Stimulated activated CD8-positive, alpha-beta memory T cell treated with anti-CD3 and anti-CD28 coated beads, Interleukin-12 subunit alpha, Interleukin-12 subunit beta, amount 100 ng/mL, for 1 hour (primary cell): ENCODE data around the gene ITGB8.
"Not testable (repeated sequence)": the region's sequence is repeated elsewhere in the genome, so short reads cannot be mapped to it uniquely, and the experiment has no call there.

ENCODE experiments used
- DNase-seq: peaks from one replicate; pipeline ENCODE4 v3.0.0-alpha.2; 2020; ENCODE audit warnings: low read depth

Gene ITGB8

DNA sequence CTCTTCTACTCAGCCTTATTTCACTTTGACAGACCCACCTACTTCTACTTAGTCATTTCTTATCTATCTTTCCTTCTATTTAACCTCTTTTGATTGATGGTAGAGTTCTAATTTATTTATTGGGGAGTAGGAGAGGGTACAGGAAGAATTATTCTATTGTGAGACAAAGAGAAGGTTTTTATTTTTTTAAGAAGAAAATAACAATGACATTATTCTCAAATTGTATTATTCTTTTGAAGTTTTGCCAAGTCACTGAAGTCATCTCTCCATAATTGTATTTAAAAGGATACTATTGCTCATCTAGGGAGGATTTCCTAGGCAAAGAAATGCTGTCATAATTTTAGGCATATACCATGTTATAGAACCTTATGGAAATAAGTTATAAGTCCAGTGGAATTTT is 52.7 kb downstream of the ITGB8 start:
- no peak for DNase-seq

GRCh38 chr7:20385126-20385525 is 54.4 kb downstream of the ITGB8 start:
- no peak for DNase-seq

DNA sequence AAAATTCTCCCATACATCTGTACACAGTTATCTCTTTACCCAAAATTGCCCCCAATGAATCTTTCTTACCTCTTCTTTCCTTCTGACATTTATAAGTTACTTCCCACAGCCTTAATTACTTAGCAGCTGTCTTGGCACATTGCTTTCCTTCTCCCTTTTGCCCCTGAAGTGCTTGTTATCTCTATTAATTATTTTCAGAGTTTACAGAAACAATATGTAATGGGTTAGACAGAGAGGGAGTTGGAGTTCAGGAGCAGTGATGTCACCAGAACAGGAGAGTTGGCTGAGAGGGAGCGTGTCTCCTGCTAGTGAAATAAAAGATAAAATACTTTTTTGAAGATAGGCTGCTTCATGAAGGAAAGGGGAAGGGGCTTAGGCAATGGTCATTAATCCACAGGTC is 57.4 kb downstream of the ITGB8 start:
- no peak for DNase-seq

DNA sequence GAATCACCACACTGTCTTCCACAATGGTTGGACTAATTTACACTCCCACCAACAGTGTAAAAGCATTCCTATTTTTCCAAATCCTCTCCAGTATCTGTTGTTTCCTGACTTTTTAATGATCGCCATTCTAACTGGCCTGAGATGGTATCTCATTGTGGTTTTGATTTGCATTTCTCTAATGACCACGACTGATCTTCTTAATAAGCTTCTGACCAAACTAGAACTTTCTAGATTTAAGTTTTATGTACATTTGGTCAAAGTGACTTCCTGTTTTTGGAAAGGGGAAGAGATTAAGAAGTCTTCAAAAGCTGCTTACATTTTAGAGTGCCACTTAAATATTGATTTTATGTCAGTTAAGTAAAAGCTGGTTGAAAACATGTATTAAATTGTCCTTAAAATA is 58.5 kb downstream of the ITGB8 start:
- not testable (repeated sequence) for DNase-seq

GRCh38 chr7:20393021-20393610 is 62.4 kb downstream of the ITGB8 start:
- no peak for DNase-seq

- no peak for DNase-seq
Observed at GRCh38 chr7:20393616-20394015, 62.9 kb downstream of the ITGB8 start.

DNA sequence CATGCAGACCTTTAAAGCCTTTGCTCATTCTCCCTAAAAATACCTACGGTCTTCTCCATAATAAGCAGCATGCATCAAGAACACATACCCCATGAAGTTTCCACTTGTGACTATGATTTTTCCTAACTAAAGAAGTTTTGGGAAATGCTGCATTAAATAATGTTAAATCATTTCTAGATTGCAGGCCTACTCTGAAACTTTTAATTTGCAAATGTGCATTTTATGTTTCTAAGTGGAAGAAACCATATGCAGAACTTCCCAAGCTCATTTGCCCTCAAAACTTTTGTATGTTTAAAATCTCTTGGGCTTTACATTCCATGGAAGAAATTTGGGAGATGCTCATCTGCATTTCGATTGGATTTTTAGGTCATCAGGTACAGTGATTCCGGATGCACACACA is 63.6 kb downstream of the ITGB8 start:
- no peak for DNase-seq

- DNase-seq = no peak
Observed at GRCh38 chr7:20395104-20395503, 64.4 kb downstream of the ITGB8 start.

GRCh38 chr7:20395511-20395910 is 64.8 kb downstream of the ITGB8 start:
- DNase-seq = no peak

DNA sequence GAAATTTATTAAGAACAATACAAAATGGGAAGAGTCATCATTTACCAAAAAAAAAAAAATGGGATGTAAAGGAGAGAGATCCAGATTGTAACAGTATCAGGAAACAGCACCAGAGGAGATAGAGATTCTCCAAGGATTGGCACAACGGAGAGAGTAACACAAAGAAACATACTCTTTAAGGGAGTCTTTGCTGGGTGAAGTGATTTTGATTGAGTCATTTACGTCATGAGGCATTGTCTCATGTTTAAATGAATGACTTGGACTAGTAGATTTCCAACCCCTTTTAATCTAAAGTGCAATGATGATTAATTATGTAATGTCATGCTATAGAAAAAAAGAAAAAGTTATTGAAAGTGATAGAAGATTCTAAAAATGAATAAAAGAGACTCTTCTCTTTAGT is 68.8 kb downstream of the ITGB8 start:
- no peak for DNase-seq

DNA sequence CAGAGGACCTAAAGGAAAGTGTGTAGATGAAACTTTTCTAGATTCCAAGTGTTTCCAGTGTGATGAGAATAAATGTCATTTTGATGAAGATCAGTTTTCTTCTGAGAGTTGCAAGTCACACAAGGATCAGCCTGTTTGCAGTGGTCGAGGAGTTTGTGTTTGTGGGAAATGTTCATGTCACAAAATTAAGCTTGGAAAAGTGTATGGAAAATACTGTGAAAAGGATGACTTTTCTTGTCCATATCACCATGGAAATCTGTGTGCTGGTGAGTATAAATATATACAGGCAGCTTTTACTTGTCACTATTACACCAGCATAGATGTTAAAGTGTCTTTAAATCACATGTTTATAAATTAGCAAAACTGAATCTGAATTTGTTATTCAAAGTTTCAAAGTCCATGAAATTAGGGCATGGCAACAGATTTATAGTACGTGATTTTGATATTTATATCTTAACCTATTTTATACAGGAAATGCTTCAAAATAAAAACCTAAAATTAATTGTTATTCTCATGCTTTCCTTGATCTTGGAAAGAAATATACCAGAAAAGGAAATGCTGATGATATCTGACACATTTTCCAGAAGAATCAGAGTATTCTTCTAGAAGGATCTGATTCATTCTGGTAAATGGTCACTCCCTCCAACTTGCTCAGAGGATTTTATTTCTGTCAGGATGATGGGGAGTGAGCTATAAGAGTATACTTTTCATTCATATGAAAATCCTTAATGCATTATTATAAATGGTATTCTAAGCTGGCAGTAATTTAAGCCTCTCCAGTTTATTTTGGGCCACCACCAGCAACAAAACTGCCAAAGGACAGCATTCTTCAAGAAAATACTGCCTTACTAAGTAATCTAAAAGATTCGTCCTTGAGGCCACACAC is 71.4 kb downstream of the ITGB8 start:
- no peak for DNase-seq

DNA sequence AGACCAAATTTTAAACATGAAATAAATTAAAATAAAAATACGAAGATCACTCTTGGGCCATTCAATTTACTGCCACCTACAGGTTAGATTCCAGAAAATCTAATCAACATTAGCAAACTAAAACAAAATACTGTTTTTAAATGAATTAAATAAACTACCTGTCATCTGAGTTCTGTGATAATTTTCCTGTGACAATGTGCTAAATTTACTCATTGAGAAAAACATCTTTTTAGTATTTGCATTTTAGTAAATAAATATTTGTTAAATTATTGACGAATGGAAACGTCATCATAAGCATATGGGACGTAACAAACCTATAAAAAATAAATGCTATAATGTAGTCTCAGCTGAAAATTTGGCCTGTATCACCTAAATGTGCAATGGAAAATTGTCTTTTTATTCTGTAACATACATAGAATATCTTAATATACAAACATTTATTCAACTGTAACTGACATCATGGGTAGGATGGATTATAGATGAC is 72.1 kb downstream of the ITGB8 start:
- no peak for DNase-seq

DNA sequence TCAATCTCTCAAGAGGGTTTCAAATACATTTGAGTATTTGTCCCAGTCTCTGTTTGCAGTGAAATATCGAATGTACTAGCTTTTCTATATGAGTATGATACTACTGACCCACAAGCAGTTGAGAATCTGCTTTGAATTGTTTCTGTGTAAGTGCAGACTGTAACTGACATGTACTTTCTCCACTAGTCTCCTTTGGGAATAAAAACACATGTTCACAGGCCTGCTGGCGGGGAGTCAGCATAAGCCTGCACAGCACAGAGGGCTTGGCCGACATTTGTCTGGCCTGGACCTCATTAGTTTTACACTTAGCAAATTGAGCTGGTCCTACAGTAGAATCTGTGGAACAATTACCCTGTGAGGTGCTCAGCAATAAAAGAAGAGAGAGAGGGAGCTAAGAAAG is 72.6 kb downstream of the ITGB8 start:
- DNase-seq = no peak

DNA sequence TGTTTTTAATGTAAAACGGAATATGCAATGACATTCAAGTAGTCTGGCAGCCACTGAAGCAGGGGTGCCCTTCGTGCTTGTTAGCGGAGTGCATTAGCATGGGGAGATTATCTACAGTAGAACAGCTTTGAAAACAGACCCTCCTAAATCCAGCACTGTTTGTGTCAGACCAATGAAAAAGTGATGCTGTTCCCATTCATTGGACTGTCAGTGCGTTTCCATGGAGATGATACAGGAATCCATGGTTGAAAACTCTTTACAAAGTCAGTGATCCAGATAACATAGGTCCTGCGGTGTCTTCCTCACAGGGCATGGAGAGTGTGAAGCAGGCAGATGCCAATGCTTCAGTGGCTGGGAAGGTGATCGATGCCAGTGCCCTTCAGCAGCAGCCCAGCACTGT is 73.6 kb downstream of the ITGB8 start:
- DNase-seq = no peak

DNA sequence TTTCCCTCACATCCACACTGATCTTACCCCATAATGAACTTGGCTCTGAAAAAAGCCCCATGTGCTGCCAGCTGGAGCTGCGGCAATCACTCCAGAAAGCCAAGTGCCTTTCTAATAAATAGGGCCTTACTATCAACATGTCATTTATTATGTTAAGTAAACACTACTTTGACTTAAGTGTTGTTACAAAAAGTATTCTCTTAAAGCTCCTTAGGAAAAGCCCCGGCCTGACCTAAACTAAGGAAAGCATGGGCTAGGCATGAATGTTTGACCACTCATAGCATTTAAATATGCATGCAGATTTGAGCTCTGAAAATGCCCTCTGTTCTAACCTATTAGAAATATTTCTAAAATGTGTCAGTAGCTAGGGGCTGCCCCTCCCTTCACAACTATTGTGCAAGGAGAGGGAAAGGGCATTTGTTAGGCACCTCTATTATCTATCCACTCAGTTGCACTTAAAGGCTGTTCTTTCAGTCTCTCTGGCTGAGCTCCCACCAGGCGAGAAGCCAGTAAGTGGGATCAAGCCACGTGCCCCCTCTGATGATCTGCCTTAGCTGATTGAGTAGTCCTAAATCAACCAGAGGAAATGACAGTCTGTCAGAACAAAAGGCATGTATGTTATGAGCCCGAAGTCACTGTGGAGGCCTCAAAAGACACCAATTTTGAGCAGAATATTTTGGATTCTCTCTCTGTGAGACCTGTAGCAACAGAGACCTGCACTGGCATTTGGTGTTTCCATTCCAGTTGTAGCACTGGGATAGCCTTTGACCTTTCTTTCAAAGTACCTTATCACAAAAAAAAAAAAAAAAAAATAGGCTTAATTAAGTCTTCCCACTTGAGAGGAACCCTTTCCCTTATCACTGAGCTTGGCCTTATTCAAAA is 77.1 kb downstream of the ITGB8 start:
- no peak for DNase-seq

DNA sequence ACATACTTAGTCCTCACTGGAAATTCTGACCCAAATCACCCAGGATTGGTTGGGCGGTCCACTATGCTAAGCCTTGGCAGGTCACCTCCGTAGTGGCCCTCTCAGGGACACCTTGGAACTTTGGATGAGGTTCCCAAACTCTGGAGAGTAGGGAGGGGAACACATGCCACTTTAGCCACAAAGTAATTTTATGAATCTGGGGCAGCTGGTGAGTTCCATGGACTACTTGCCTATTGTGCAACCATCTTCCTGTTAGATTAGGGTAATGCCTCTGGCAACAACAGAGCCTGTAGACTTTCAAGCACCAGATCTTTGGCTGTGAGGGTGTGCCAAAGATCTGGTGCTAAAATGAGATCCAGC is 77.7 kb downstream of the ITGB8 start:
- DNase-seq = no peak

GRCh38 chr7:20409961-20410360 is 79.3 kb downstream of the ITGB8 start:
- DNase-seq = no peak

GRCh38 chr7:20411372-20411771 is 80.7 kb downstream of the ITGB8 start:
- DNase-seq = no peak

DNA sequence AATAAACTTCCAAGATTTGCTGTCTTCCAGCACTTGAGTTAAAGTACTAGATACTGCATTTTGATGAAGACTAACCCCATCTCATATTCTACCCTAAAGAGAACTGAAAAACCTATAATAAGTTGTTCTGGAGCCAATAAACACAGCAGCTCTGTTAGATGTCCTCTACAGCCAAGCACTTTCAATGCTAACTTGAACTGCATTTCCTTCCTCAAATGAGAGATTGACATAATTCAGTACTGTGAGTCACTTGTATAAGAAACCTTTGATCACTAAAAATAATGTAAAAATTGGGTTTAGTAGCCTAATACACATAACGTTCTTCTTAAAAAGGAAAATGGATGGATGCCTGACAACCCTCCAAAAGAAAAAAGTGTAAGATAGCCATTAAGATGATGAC is 81.3 kb downstream of the ITGB8 start:
- DNase-seq = no peak

GRCh38 chr7:20417260-20417659 is 86.6 kb downstream of the ITGB8 start:
- no peak for DNase-seq

DNA sequence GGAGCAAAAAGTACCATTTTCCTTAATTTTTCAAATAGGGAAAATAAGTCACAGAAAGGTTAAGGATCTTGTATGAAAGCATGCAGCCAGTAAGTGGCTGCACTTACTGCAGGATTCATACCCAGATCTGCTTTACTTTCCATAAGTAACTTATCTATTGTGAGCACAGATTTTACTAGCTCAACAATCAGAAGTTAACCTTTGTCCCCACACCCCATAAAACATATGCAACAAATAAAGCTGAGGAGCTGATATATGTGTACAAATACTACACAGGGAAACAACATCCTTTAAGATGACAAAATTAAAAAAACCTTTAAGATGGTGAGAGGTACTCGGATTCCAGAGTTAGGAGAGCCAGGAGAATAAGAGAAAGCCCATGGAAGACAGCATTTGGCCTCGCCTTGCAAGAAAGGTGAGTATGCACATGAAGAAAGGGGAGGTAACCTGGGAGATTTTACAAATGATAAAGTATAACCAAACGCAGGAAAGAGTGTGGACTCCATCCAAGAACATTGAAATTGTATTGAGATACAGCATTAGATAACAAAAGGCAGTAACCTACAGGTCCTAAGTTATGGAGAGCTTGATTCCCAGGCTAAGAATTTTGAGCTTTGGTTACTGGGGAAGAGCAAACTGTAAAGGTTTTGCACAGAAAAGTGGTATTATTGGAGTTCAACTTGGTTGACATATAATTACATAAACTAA is 87.1 kb downstream of the ITGB8 start:
- DNase-seq = no peak

- no peak for DNase-seq
Observed at GRCh38 chr7:20424500-20424899, 93.8 kb downstream of the ITGB8 start.
